GM19023 (cell line): ENCODE results near the gene EEFSEC.

Experiments used
- ATAC-seq: cut with Tn5 transposase; IDR thresholded peaks from one replicate; pipeline ENCODE4 v1.9.1; 2021; ENCODE audit warnings: mild to moderate bottlenecking, moderate library complexity; ENCODE audit not compliant: unreplicated experiment

Gene EEFSEC

DNA sequence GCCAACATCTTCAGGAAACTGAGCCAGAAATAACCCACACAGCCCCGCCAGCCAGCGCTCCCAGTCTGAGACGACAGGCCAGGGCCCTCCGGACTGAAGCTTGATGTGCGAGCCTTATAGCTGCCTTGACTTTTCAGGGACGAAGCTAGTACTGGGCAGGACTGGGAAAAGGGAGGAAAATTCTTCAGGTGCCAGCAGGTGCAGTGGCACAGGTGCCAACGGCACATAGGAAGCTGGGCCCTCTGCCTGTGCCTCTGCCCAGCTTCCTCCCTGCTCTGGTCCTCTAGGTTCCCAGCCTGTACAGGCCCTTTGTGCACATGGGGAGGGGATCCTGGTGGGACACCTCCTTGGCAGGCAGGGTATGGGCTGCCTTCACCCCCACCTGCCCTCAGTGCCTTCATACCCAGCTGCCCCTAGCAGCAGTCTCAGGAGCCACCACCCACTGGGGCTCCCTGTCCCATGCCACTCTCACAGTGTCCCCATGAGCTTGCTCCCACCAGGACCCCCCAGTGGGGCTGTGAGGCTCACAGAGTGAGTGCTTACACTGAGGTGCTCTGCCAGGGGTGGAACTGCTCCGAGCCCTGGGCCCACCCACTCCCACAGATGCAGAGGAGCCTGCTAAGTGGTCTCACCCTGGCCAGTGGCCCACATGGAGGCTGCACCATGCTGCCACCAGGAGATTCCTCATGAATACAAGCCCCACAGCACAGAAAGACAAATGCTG, 252.4 kb downstream of the EEFSEC start:
- ATAC-seq = no peak

DNA sequence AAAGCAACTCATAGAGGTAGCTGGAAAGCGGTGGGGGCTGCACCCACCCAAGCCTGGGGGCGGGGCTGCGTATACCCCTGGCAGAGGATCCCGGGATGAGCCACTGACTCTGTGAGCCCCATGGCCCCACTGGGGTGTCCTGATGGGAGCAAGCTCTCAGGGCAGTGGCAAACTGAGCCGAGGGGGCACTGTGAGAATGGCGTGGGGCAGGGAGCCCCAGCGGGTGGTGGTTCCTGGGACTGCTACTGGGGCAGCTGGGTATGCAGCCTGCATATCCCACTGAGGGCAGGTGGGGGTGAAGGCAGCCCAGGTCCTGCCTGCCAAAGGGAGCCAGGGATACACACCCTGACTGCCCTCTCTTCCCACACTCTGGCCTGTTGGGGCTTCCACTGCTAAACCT, 254.0 kb downstream of the EEFSEC start:
- ATAC-seq = no peak

DNA sequence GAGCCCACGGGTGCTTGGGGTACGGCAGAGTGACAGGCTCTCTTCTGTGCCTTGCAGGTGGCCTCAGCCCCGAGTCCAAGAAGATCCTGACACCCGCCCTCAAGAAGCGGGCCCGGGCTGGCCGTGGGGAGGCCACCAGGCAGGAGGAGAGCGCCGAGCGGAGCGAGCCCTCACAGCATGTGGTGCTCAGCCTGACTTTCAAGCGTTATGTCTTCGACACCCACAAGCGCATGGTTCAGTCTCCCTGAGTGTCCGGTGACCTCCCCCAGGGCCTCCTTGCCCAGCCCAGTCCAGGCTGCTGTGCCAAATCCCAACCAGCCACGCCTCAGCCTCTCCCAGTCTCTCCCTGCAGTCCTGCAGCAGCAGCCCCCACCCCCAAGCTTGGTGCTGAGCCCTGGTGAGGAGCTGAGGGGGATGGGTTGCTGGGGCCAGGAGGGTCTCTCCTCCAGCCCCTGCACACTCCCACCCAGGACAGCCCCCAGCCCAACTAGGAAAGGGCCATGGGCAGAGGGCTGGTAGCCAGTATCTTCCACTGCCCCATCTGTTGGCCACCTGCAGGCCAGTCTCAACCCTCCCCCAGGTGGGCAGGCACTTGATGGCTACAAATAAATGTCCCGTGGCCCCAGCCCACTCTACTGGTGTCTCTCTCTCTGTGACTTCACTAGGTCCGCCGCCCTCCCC, 254.9 kb downstream of the EEFSEC start:
- ATAC-seq = no peak

DNA sequence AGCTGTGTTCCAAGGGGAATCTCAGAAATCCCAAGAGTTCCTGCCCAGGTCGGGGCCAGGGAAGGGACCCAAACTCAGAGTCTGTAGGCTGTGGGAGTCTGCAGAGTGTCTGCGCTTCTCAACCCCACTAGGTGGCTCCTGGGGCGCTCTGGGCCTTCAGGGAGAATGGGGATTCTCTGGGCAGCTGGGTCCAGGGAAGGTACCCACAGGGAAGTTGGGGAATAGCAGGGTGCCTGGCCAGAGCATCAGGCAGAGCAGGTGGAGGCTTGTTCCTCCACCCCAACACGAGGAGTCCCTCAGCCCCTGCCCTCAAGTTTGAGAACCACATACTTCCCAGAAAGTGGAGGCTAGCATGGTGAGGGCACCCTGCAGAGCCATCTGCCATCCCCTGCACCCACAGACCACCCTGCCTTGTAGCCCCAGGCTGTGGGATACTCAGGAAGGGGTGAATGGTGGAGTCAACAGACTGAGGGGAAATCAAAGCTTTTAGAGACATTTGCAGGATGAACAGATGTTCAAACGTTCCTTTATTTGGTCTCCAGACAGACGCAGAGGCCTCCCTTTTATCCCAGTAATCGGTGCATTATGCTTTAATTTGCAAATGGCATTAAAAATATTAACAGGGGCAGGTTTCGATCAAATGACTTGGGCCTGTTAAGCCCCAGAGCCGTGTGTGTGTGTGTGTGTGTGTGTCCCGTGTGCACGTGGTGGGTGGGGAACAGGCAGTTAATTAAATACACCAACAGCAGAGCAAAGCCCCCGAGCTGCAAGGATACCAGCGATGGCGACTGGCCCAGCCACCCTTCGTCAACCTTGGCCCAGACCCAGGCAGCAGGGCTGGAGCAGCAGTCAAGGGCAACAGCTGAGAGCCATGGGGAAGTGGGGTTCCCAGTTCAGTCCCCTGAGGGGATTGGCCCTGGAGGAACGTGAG, 255.7 kb downstream of the EEFSEC start:
- ATAC-seq = no peak

DNA sequence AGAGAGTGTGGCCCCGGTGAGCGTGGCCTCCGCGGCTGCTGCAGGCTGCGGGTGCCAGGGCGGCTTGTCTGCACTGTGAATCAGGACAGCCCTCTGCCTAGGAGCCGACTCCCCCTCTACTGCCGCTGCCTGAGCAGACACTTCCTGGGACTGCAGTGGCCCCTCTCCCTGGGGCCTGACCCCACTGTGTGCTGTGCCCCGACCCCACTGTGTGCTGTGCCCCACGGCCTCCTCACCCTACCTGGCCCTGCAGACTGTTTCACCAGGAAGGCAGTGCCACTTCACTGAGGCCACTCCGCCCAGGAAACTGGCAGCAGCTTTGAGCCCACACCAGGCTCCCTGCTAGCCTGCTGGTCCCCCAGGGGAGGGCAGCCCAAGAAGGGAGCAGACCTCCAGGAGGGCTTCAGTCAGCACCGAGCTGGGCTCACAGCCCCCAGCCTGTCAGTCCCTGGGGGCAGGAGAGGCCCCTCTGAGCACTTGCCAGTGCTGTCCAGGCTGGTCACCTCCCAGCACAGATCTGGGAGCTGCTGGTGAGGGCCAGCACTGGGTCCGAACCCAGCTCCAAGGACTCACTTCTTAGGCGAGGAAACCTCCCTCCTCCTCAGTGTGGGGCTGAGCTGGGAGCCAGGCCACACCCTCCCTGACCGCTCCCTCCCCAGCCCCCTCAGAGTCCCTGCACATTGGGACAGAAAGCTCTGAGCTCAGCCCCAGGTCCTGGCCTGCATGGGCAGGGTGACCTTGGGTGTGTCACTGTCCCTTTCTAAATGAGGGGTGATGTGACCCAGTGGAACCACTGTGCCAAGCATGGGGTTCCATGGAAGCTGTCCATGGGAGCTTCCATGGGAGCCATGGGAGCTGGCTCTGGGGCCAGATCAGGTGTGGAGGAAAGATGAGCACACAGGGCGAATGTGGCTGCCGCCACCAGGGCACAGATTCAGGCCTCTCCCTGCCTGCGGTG, 256.6 kb downstream of the EEFSEC start:
- ATAC-seq = no peak

DNA sequence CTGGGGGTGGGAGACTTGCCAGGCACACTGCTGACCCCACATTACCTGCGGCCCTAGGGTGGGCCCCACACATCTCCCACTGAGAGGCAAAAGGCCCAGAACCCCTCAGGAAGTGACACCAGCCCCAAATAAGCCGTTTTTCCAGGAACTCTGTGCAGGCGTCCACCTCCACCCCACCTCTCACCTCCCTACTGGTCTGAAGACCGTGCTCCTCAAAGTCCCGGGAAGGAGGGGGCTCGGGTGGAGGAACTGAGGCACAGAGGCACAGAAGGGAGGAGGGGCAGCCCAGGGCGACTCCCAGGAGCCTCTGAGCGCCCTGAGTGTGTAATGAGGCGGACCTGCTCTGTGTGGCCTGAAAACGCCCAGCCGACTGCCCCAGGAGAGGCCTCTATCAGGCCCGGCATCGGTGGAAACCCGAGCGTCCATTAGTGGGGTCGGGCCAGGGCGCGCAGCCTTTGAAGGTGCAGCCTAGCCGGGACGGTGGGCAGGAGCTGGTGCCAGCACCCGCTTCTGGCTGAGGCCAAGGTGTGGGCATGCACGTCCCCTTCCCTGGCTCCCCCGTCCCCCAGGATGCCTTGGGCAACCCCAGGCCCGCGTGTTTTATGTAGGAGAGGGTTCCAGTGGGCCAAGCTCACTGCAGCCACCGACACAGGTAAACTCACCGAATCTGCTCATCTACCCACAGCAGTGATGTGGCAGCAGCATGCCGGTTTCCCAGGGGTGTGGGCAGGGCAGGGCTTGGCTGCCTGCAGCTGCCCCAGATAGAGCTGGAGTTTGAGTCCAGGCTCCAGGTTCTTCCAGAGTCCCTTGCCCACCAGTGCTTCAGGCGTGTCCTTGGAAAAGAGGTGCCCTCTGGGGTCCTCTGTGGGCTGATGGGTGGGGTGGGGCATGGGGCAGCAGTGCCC, 257.6 kb downstream of the EEFSEC start:
- no peak for ATAC-seq

DNA sequence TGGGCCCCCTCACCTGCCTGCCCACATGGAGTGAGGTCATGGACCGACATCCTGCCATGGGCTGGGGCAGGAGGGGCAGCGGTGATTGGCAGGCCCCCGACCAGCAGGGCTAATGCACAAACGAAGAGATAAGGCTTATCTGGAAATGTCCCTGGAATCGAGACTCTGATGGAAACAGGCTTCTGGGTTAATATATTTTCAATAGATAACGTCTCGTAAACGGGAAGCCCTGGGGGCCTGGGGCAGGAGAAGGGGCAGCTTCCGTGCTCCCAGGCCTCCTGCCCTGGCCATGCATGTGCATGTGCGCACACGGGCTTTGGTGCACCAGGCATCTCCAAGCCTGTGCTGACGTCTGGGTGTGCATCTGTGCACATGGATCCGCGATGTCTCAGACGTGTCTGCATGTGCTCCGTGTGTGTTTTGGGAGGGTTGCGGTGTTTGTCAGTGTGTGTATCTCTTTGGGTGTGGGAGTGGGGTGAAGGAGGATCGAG, 258.3 kb downstream of the EEFSEC start:
- no peak for ATAC-seq

DNA sequence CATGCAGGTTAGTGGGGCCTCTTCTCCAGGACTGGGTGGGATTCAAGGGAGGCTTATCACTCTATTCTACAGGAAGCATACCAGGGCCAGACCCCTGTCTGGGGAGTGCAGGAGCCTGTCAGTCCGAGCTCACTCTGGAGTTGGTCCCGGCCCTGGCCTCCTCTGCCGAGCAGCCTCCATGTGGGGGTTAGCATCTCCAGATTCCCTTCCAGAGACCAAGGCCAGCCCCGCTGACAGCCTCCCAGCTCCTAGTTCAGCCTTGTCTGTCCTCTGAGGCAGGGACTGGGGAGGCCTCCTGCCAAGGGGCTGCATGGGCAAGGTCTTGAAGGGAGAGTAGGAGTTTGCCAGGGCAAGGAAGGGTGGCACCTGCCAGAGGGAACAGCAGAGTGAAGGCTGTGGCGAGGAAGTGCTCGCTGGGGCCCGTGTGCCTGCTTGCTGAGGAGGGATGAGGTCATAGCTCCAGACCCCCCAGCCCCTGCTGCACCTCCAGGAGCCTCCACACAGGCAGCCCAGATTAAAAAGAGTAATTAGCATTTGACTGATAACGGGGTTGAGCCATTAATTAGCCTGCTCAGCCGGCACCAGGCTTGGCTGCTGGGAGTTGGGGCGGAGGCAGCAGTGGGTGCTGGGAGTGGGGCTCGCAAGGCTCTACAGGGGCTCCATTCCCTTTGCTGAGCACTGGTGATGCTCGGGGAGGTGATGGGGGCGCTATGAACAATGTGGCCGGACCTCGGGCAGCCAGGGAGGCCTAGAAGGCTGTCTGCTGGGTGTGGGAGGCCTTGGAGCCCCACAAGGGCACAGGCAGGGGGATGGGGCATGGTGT, 259.1 kb downstream of the EEFSEC start:
- no peak for ATAC-seq

DNA sequence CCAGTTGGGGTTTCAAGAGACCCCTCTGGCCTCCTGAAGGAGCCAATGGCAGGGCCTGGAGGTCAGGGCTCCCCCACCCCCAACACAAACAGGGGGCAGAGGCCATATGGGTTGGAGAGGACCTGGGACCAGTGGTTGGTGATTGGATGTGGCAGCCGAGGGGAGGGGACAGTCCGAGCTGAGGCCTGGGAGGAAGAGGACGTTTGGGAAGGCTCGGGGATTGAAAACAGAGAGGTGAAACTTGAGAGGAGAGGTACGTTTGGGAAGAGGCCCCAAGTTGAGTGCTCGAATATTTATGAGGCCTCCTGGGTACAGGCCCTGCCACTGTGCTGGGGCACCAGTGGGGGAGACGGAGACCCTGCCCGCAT, 259.7 kb downstream of the EEFSEC start:
- no peak for ATAC-seq

DNA sequence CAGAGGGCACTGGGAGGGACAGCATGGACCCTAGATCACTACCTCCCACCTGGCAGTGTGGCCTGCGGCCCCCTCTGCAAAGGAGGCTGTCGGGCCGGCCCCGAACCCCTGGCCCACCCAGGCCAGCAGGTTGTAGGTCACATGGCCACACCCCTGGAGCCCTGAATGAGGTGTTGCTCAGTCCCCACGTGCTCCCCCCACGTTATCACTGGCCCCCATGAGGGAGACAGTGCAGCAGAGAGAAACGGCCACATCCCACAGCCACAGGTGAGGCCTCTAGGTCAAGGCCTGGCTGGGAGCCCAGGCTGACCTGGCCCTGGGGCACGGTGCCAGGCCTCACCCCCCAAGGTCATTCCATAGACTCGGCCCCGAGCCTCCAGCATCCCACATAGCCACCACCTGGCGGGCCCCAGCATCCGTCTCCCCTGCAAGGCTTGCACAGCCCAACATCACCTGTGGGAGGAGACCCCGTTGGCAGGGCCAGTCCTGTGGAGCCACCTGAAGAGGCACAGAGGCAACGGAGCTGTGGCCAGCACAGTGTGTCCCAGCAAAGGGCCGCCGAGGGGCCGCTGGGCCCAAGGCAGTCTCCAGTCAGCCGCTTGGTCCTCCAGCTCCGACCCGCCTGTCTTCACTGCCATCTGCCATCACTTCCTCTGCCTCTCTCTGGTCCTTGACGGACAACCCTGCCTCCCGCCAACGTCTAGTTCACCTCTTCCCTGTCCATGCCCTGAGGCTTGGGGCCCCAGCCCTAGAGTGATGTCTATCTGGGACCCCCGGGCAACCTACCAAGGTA, 260.3 kb downstream of the EEFSEC start:
- no peak for ATAC-seq

DNA sequence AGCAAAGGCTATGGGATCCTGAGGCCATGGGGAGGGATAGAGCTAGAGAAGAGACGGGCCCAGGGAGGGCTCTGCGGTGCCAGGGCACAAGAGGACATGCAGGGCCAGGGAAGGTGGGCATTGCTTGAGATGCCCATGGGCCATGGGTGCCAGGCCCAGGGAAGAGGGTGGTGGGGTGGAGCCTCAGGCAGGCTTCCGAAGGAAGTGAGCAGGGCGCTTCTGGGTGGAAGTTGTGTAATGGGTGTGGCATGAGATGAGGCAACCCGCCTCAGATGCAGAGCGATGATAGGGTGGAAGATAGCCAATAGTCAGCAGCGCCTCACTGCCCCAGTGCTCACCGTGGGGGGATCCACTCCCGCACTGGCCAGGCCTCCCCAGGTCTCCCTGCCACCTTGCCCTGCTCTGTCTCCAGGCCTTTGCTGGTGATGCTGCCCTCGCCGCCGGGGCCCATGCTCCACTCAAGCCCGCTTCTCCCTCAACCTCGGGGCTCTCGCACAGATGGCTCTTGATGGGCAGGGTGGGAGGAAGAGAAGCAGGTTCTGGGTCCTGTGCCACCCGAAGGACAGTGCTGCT, 262.0 kb downstream of the EEFSEC start:
- ATAC-seq = no peak

DNA sequence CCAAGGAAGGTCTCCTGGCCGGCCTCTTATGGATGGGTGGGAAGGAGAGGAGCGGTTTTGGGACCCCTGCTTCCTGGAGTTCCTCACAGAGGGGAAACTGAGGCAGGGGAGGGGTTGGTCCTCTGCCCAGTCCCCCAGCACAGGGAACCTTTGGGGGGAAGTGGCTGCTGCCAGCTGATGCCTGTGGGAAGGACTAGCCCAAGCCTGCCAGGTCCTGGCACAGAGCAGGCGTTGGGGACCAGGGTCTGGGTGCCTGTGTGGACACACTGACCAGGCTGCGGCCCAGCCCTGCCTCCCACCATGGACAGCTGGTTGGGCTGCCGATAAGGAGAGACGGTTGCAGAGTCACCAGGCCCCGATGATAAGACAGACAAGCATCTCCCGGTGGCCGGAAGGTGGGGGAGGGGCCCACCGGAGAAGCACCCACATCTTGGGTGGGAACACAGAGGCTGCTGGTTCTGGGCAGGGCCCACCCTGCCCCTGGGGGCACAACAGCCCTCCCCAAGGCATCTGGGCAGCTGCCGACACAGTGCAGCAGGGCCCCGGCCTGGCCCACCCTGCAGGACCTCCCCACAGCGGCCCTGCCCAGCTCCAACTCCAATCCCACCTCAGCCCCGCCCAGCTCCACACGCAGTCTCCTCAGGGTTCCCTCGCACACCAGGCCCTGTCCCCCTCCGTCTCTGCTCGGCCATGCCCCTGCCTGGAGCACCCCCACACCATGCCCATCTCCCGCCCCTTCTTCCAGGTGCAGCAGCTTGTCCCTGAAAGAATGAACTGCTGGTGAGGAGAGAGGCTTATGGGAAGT, 262.7 kb downstream of the EEFSEC start:
- ATAC-seq = no peak

DNA sequence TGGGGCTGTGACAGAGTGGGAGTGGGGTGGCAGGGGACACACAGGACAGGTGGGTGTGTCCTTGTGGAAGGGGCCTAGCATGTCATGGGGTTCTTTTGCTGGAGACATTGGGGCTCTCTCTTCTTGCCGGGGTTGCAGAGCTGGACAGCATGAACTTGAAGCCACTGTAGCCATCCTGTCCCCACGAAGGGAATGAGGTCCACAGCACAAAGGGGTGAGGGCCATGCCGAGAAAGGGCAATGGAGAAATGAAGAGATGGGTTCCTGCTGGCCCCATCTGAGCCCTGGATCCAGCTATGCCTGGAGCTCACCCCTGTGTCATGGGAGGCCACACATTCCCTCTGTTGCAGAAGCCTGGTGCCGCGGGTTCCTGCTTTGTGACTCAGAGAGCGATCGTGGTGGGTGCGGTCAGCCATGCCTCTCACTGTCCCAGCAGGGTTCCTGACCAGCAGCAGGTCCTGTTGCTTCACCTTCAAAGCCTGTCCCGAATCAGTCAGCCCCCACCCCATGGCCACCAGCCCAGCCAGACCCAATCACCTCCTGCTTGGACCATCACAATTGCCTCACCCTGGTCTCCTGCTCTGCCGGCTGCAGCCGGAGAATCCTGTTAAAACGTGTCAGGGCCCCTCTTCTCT, 263.4 kb downstream of the EEFSEC start:
- no peak for ATAC-seq

DNA sequence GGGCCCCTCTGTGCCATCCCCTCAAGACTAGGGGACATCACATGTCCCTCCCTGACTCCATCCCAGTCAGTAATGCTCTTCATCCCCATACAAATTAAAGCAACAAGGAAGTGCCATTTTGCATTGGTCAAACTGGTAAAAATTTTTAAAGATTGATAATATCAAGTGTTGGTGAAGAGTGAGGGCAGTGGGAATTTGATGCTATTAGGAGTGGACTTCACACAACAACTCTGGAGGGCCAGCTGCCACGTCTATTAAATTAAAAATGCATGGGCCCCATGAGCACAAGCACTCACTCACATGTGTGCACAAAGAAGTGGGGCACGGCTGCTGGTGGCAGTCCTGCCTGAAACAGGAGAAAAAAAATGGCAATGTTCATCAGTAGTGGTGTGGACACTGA, 265.6 kb downstream of the EEFSEC start:
- no peak for ATAC-seq

DNA sequence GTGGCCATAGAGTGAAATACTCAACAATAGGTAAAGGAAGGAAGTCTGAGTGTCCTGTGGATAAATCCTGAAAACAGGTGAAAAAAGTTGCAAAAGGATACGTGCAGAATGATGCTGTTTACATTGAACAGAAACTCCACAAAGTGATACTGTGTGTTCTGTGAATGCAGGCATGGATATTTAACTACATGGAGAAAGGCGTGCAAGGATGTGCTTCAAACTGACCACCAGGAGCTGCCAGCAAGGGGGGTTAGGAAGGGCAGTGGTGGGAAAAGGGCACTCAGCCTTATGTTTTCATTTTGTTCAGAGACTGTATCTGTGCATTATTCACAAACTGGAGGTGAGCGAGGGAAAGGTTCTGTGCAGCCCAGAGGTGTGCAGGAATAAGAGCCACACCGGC, 266.0 kb downstream of the EEFSEC start:
- no peak for ATAC-seq

DNA sequence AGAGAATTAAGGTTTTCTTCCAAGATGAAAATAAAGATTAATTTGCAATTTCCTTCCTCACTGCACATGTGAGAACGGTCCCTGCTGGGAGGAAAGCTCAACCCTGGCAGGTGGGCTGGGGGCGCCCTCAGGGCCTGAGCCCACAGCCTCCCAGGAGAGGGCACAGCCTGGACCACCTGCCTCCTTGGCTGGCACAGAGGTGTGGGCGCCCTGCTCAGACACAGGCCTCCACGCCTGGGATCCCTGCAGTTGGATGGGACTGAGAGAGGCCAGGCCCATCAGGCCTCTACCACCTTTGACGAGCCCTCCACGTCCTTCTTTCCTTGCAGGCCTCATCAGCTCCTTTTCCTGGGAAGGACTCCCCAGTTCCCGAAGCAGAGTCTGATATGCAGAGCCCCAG, 267.0 kb downstream of the EEFSEC start:
- ATAC-seq = no peak
